GM18858 (cell line): ENCODE results near the gene GYG1.
"Not testable (repeated sequence)": the region's sequence is repeated elsewhere in the genome, so short reads cannot be mapped to it uniquely, and the experiment has no call there.

Experiments
- ATAC-seq: cut with Tn5 transposase; IDR thresholded peaks from one replicate; pipeline ENCODE4 v1.9.1; 2021; ENCODE audit not compliant: unreplicated experiment

GYG1 gene

GRCh38 chr3:148987551-148987950 lies 3.8 kb upstream of the GYG1 start:
- ATAC-seq, result not testable (repeated sequence)

GRCh38 chr3:148990236-148990635 lies 1.1 kb upstream of the GYG1 start:
- ATAC-seq, result peak; percentile 29

GRCh38 chr3:148992027-148992634 lies 791 bp downstream of the GYG1 start:
- ATAC-seq, result peak; percentile 15

GRCh38 chr3:148992635-148993255 lies 1.4 kb downstream of the GYG1 start:
- no peak for ATAC-seq

GRCh38 chr3:148997623-148998022 lies 6.3 kb downstream of the GYG1 start:
- ATAC-seq, result no peak

GRCh38 chr3:148998297-148998696 lies 7.0 kb downstream of the GYG1 start:
- ATAC-seq, result no peak

- peak; percentile 33 for ATAC-seq
These were observed 7.5 kb downstream of the GYG1 start for GRCh38 chr3:148998715-148999423.

- ATAC-seq, result no peak
These were observed 8.5 kb downstream of the GYG1 start for GRCh38 chr3:148999806-149000205.

GRCh38 chr3:149000206-149000745 lies 8.9 kb downstream of the GYG1 start:
- ATAC-seq, result no peak

GRCh38 chr3:149001727-149002126 lies 10.4 kb downstream of the GYG1 start:
- ATAC-seq, result no peak

GRCh38 chr3:149003653-149004305 lies 12.4 kb downstream of the GYG1 start:
- ATAC-seq, result peak; percentile 82

GRCh38 chr3:149004622-149005021 lies 13.3 kb downstream of the GYG1 start:
- ATAC-seq, result no peak

- no peak for ATAC-seq
These were observed 14.1 kb downstream of the GYG1 start for GRCh38 chr3:149005416-149005815.

- no peak for ATAC-seq
These were observed 16.4 kb downstream of the GYG1 start for GRCh38 chr3:149007567-149008257.

- ATAC-seq, result peak; percentile 77
These were observed 18.4 kb downstream of the GYG1 start for GRCh38 chr3:149009732-149010131.

- no peak for ATAC-seq
These were observed 19.2 kb downstream of the GYG1 start for GRCh38 chr3:149010504-149010951.

GRCh38 chr3:149010966-149011365 lies 19.6 kb downstream of the GYG1 start:
- no peak for ATAC-seq

- no peak for ATAC-seq
These were observed 20.3 kb downstream of the GYG1 start for GRCh38 chr3:149011676-149012075.

GRCh38 chr3:149013726-149014125 lies 22.4 kb downstream of the GYG1 start:
- ATAC-seq, result no peak

- ATAC-seq, result no peak
These were observed 24.1 kb downstream of the GYG1 start for GRCh38 chr3:149015393-149015792.

GRCh38 chr3:149016242-149016641 lies 24.9 kb downstream of the GYG1 start:
- ATAC-seq, result no peak
